A549 (cell line): ENCODE results near the gene OPHN1. TPM values are rescaled to one million over a fixed set of nuclear protein-coding genes. Genes with fewer than 3 reads are reported as not detected.

Source experiments
- ATAC-seq, 2 experiments: fragments of 200-7000 bp in 1 of 2; fragments of >200 bp in 1 of 2; cut with Nextera tagmentation in 1 of 2; cut with Tn5 transposase in 1 of 2; 3 replicates each; pipeline versions ENCODE4 v1.8.0 to v1.9.1; 2018 to 2020; ENCODE audit warnings: mild to moderate bottlenecking in 1 of 2, moderate library complexity in 1 of 2
- CTCF ChIA-PET: fragments of 300-600 bp; sonication (Branson Sonifier 250); formaldehyde crosslinking; extraction: SDS; loops from one replicate; lab custom pipeline; 2021; ENCODE audit warnings: antibody characterized with exemption, inconsistent platforms; lab: Yijun Ruan, JAX
- POLR2A ChIA-PET: fragments of 350-600 bp; formaldehyde crosslinking; extraction: SDS; loops from one replicate; lab custom pipeline; 2021; ENCODE audit warnings: antibody characterized with exemption, inconsistent platforms; lab: Yijun Ruan, JAX
- DNase-seq, 2 experiments: peaks; one replicate each; pipeline versions ENCODE4 v3.0.0 to v3.0.0-alpha.2; 2011 to 2016; ENCODE audit warnings: low read depth in 1 of 2, low spot score in 1 of 2
- FAIRE-seq: peaks from 2 replicates; lab custom pipeline; 2011; peaks lifted over from hg19 to GRCh38; lab: Jason Lieb, UNC
- H3K27ac ChIP-seq, 2 experiments: fragments of >200 bp; sonication (Bioruptor Twin); formaldehyde crosslinking; 3 replicates each; pipeline ENCODE4 v1.5.1; 2016 to 2017
- H3K4me1 ChIP-seq: fragments of >200 bp; sonication (Bioruptor Twin); formaldehyde crosslinking; 3 replicates; pipeline ENCODE4 v1.6.1; 2016
- H3K4me2 ChIP-seq: fragments of >200 bp; sonication (Bioruptor Twin); formaldehyde crosslinking; 3 replicates; pipeline ENCODE4 v1.6.1; 2016
- H3K4me3 ChIP-seq: fragments of >200 bp; sonication (Bioruptor Twin); formaldehyde crosslinking; 3 replicates; pipeline ENCODE4 v1.5.1; 2016
- H3K9me3 ChIP-seq: fragments of >200 bp; sonication (Bioruptor Twin); formaldehyde crosslinking; 3 replicates; pipeline ENCODE4 v1.6.1; 2016
- CBX2 ChIP-seq: fragments of 200-600 bp; sonication (generic); IDR thresholded peaks from 2 replicates; pipeline ENCODE4 v1.6.1; 2016; ENCODE audit warnings: low read depth, mild to moderate bottlenecking, borderline replicate concordance
- CBX8 ChIP-seq: fragments of 200-600 bp; sonication (generic); IDR thresholded peaks from 2 replicates; pipeline ENCODE4 v1.6.1; 2016
- CHD2 ChIP-seq: fragments of 150-350 bp; IDR thresholded peaks from 2 replicates; pipeline ENCODE4 v1.6.1; 2014; ENCODE audit warnings: low read length; ENCODE audit not compliant: partially characterized antibody
- CHD4 ChIP-seq: fragments of 200-600 bp; sonication (generic); IDR thresholded peaks from 2 replicates; pipeline ENCODE4 v1.6.1; 2016; ENCODE audit warnings: antibody characterized with exemption, mild to moderate bottlenecking, borderline replicate concordance
- CTCF ChIP-seq: fragments of >200 bp; sonication (Bioruptor Twin); formaldehyde crosslinking; IDR thresholded peaks from 3 replicates; pipeline ENCODE4 v1.5.1; 2016
- E2F6 ChIP-seq: IDR thresholded peaks from 2 replicates; pipeline ENCODE4 v1.6.1; 2012; ENCODE audit warnings: low read depth, borderline replicate concordance
- EHMT2 ChIP-seq: fragments of 200-600 bp; sonication (generic); IDR thresholded peaks from 2 replicates; pipeline ENCODE4 v1.6.1; 2016; ENCODE audit warnings: antibody characterized with exemption, low read depth, mild to moderate bottlenecking, moderate library complexity
- ESRRA ChIP-seq: fragments of 150-350 bp; IDR thresholded peaks from 2 replicates; pipeline ENCODE4 v1.6.1; 2014; ENCODE audit warnings: mild to moderate bottlenecking, low read length, borderline replicate concordance
- FOSB ChIP-seq: fragments of 250-450 bp; sonication (Bioruptor Pico); IDR thresholded peaks from 2 replicates; pipeline ENCODE4 v1.5.0; 2020; ENCODE audit warnings: mild to moderate bottlenecking, moderate library complexity
- FOXS1 ChIP-seq: fragments of 250-450 bp; sonication (Bioruptor Pico); IDR thresholded peaks from 2 replicates; pipeline ENCODE4 v1.5.0; 2020; ENCODE audit warnings: mild to moderate bottlenecking, moderate library complexity
- GATA3 ChIP-seq: IDR thresholded peaks from 2 replicates; pipeline ENCODE4 v1.6.1; 2012; ENCODE audit warnings: borderline replicate concordance
- HEYL ChIP-seq: fragments of 250-450 bp; sonication (Bioruptor Pico); IDR thresholded peaks from 2 replicates; pipeline ENCODE4 v1.8.0; 2021; ENCODE audit warnings: mild to moderate bottlenecking, moderate library complexity
- HOXB13 ChIP-seq: fragments of 250-450 bp; sonication (Bioruptor Pico); IDR thresholded peaks from 2 replicates; pipeline ENCODE4 v1.5.0; 2020; ENCODE audit warnings: low read depth, mild to moderate bottlenecking, moderate library complexity
- HOXB5 ChIP-seq: fragments of 250-450 bp; sonication (Bioruptor Pico); IDR thresholded peaks from 2 replicates; pipeline ENCODE4 v1.5.0; 2020; ENCODE audit warnings: mild to moderate bottlenecking, moderate library complexity
- JUNB ChIP-seq: fragments of >200 bp; sonication (Bioruptor Twin); formaldehyde crosslinking; IDR thresholded peaks from 2 replicates; pipeline ENCODE4 v1.6.1; 2016
- KDM1A ChIP-seq: fragments of 200-600 bp; sonication (generic); IDR thresholded peaks from 2 replicates; pipeline ENCODE4 v1.6.1; 2016; ENCODE audit warnings: low read depth, mild to moderate bottlenecking
- MAFK ChIP-seq: fragments of 450-650 bp; IDR thresholded peaks from 2 replicates; pipeline ENCODE4 v1.6.1; 2014; ENCODE audit not compliant: partially characterized antibody
- MYC ChIP-seq: IDR thresholded peaks from 2 replicates; pipeline ENCODE4 v1.6.1; 2012; ENCODE audit warnings: mild to moderate bottlenecking, inconsistent platforms, low read length, improper control_type of control experiment, borderline replicate concordance
- NFE2L2 ChIP-seq: fragments of 150-350 bp; conservative IDR thresholded peaks from 2 replicates; pipeline ENCODE4 v1.6.1; 2014; ENCODE audit warnings: low read length
- NPAS2 ChIP-seq: fragments of 250-450 bp; sonication (Bioruptor Pico); IDR thresholded peaks from 2 replicates; pipeline ENCODE4 v1.8.0; 2022; ENCODE audit warnings: mild to moderate bottlenecking, moderate library complexity, borderline replicate concordance
- POLR2A ChIP-seq: IDR thresholded peaks from 2 replicates; pipeline ENCODE4 v1.6.1; 2012; ENCODE audit warnings: mild to moderate bottlenecking, low read length
- POLR2AphosphoS2 ChIP-seq: conservative IDR thresholded peaks from 2 replicates; pipeline ENCODE4 v1.6.1; 2012; ENCODE audit warnings: low read length, improper control_type of control experiment, inconsistent platforms
- RAD21 ChIP-seq, 2 experiments: fragments of >200 bp in 1 of 2; sonication (Bioruptor Twin) in 1 of 2; formaldehyde crosslinking in 1 of 2; IDR thresholded peaks in 1 of 2; conservative IDR thresholded peaks in 1 of 2; 2 replicates in 1 of 2; 3 replicates in 1 of 2; pipeline ENCODE4 v1.6.1; 2012 to 2018; ENCODE audit warnings: inconsistent platforms in 1 of 2
- RARB ChIP-seq: fragments of 250-450 bp; sonication (Bioruptor Pico); IDR thresholded peaks from 2 replicates; pipeline ENCODE4 v1.8.0; 2021; ENCODE audit warnings: mild to moderate bottlenecking, moderate library complexity
- RCOR1 ChIP-seq: fragments of 150-350 bp; IDR thresholded peaks from 2 replicates; pipeline ENCODE4 v1.6.1; 2014; ENCODE audit warnings: antibody characterized with exemption, low read length, low read depth
- RFX5 ChIP-seq: fragments of 450-650 bp; IDR thresholded peaks from 2 replicates; pipeline ENCODE4 v1.7.1; 2014; ENCODE audit warnings: antibody characterized with exemption, mild to moderate bottlenecking, moderate library complexity
- RNF2 ChIP-seq: fragments of 200-600 bp; sonication (generic); IDR thresholded peaks from 2 replicates; pipeline ENCODE4 v1.6.1; 2016; ENCODE audit warnings: low read depth, mild to moderate bottlenecking, antibody characterized with exemption, moderate library complexity, borderline replicate concordance
- SMC3 ChIP-seq: fragments of >200 bp; sonication (Bioruptor Twin); formaldehyde crosslinking; IDR thresholded peaks from 3 replicates; pipeline ENCODE4 v1.6.1; 2018; ENCODE audit warnings: inconsistent platforms
- SREBF2 ChIP-seq: fragments of 450-650 bp; IDR thresholded peaks from 2 replicates; pipeline ENCODE4 v1.6.1; 2014; ENCODE audit warnings: mild to moderate bottlenecking, moderate library complexity
- TFCP2L1 ChIP-seq: fragments of 250-450 bp; sonication (Bioruptor Pico); IDR thresholded peaks from 2 replicates; pipeline ENCODE4 v1.5.0; 2021; ENCODE audit warnings: mild to moderate bottlenecking
- TP53 ChIP-seq: fragments of 250-450 bp; sonication (Bioruptor Pico); IDR thresholded peaks from 2 replicates; pipeline ENCODE4 v1.5.0; 2021; ENCODE audit warnings: mild to moderate bottlenecking, moderate library complexity
- WGBS: methylation state at CpG from one replicate; pipeline ENCODE4 v1.1.6; 2017; ENCODE audit errors: missing lambda C conversion rate; 5-methylcytosine and 5-hydroxymethylcytosine counted together
- polyA plus RNA-seq, 4 experiments: library from polyadenylated mRNA; depleted of rRNA in 3 of 4; stranded (reverse); fragments of >200 nt; fragmentation: RNase III in 1 of 4; extraction: RNeasy Plus Mini Kit Qiagen cat#74134 plus additional on column Dnase treatment in 1 of 4; gene quantifications; 2 replicates in 3 of 4; 3 replicates in 1 of 4; pipeline ENCODE4 v1.2.3, GENCODE V29; 2011 to 2017
- TF ChIP-seq, protein P1 (sequence below): fragments of >200 bp; sonication (Bioruptor Twin); formaldehyde crosslinking; IDR thresholded peaks from 3 replicates; pipeline ENCODE4 v1.6.1; 2016
- TF ChIP-seq, protein P2 (sequence below): fragments of 150-350 bp; IDR thresholded peaks from 2 replicates; pipeline ENCODE4 v1.6.1; 2014; ENCODE audit warnings: low read depth, mild to moderate bottlenecking, low read length

The OPHN1 gene
- polyA plus RNA-seq, 2 of the 4 experiments (the other 2 are of a cell fraction), result 2.0 to 5.7 TPM

GRCh38 chrX:68196939-68197791 is 236.1 kb downstream of the OPHN1 start:
- WGBS, result 52% methylated on average over 5 of the region's 5 CpGs

DNA sequence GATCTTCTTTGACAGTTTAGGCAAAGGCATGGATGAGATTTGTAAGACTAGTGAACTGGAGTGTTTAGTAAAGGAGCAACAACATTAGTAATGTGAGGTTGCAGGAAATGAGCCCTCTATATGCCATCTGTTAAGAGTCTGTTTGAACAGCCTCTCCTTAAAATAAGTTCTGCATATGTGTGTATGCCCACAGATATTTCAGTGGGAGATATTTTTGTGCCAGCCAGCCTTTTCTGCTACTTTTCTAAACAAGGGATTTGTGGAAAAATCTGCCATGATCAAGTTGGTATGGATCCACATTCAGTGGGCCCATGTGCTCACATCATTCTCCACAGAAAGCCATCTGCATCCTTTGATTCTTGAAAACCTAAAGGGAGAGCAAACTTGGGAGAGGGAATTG is 237.7 kb downstream of the OPHN1 start:
- Histone ChIP-seq H3K4me1 (no peaks in the 10 kb centered on the region), H3K4me2 (no peak overlapping the region), H3K9me3 (no peaks in the 10 kb centered on the region), H3K4me3 (no peak overlapping the region), H3K27ac (no peak overlapping the region)
- POLR2A ChIA-PET, result no interaction called here
- ATAC-seq (no peak), FAIRE-seq (peak; percentile 84), DNase-seq (no peak)
- CTCF ChIA-PET, result interaction anchor here (3.5 to 8.7 kb wide), 3 partner anchors 10 to 515 kb away, joined by 26 to 61 read pairs (median 30); no protein-coding TSS in a partner anchor
- TF ChIP-seq JUNB (no peak), CBX8 (no peak), TP53 (CRISPR knock-in tag) (no peak), POLR2A (no peak), CHD2 (no peak), RCOR1 (no peak), NFE2L2 (no peak), POLR2AphosphoS2 (no peak), CBX2 (no peak), RNF2 (no peak), ESRRA (no peak), FOXS1 (no peak), SREBF2 (no peak), GATA3 (no peak), CTCF (no peak)

More at GRCh38 chrX:68196939-68197791, 236.1 kb downstream of the OPHN1 start:
- peak; percentile 40 to 71 for DNase-seq
- Histone ChIP-seq H3K4me1 (no peaks in the 10 kb centered on the region), H3K27ac (no peak overlapping the region)
- ChIA-PET CTCF (interaction anchor here (0.6 to 8.7 kb wide), 39 partner anchors 8 to 1732 kb away, joined by 3 to 61 read pairs (median 4); partner anchors contain the start of genes OPHN1 and YIPF6), POLR2A (interaction anchor here (0.6 to 1.0 kb wide), 2 partner anchors 301 to 340 kb away, joined by 3 to 4 read pairs; no protein-coding TSS in a partner anchor)
- FAIRE-seq, result peak; percentile 93
- TF ChIP-seq TFCP2L1 (no peak), RFX5 (no peak), RAD21 (conservative IDR thresholded peaks at IDR 0.05 in 1 of 2, IDR thresholded peaks at IDR 0.05 in 1 of 2) (peak; percentile 87 to 95), NPAS2 (CRISPR knock-in tag) (no peak), HOXB5 (no peak), KDM1A (no peak), SMC3 (peak; percentile 64), POLR2A (no peak), GATA3 (no peak), FOSB (CRISPR knock-in tag) (no peak), CTCF (peak; percentile 82), HOXB13 (CRISPR knock-in tag) (no peak), POLR2AphosphoS2 (no peak), MAFK (no peak), EHMT2 (no peak), MYC (no peak), HEYL (CRISPR knock-in tag) (no peak), RARB (CRISPR knock-in tag) (no peak), E2F6 (no peak), CHD4 (no peak)
- TF ChIP-seq, protein P1, sequence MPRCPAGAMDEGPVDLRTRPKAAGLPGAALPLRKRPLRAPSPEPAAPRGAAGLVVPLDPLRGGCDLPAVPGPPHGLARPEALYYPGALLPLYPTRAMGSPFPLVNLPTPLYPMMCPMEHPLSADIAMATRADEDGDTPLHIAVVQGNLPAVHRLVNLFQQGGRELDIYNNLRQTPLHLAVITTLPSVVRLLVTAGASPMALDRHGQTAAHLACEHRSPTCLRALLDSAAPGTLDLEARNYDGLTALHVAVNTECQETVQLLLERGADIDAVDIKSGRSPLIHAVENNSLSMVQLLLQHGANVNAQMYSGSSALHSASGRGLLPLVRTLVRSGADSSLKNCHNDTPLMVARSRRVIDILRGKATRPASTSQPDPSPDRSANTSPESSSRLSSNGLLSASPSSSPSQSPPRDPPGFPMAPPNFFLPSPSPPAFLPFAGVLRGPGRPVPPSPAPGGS, result no peak
- TF ChIP-seq, protein P2, sequence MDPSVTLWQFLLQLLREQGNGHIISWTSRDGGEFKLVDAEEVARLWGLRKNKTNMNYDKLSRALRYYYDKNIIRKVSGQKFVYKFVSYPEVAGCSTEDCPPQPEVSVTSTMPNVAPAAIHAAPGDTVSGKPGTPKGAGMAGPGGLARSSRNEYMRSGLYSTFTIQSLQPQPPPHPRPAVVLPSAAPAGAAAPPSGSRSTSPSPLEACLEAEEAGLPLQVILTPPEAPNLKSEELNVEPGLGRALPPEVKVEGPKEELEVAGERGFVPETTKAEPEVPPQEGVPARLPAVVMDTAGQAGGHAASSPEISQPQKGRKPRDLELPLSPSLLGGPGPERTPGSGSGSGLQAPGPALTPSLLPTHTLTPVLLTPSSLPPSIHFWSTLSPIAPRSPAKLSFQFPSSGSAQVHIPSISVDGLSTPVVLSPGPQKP, result no peak
- TF ChIP-seq, all 56 proteins: peak for 3
- Histone ChIP-seq H3K4me2 (no peak overlapping the region), H3K4me3 (no peak overlapping the region), H3K9me3 (no peaks in the 10 kb centered on the region)
- ATAC-seq, result peak; percentile 88 to 90
